ENCODE data around the gene FNBP1L.
"Not testable (repeated sequence)": the region's sequence is repeated elsewhere in the genome, so short reads cannot be mapped to it uniquely, and the experiment has no call there.

Gene FNBP1L

DNA sequence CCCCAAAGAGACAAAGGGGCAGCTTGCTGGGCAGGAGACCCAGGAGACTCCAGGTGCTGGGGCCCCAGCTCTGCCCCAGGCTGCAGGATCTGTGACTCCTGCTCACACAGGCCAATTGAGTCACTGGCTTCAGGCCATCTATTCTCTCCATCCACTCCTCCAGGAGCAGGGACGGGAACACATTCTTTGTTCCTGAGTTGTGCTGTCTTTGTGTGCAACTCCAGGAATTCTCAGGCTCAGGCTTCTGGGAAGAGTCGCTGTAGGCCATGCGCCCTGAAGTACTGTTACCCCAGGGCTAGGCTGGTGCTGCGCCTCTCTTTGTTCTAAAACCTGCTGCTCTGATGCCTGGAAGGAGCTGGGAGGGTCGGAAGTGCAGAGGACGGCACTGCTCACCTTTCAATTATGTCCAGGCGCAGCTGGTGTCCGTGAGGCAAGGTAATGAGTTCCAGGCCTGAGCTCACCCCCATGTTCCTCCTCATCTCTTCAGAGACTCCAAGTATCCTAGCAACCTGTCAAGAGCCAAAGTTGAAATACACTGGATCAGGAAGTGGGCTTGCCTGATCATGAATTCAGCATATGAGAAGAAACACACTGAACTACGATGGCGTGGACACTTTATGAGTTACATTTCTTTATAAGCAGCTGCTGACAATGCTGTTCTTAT lies 127.8 kb downstream of the FNBP1L start:
- DNase-seq: no peak

GRCh38 chr1:93576346-93576745 lies 128.4 kb downstream of the FNBP1L start:
- no peak for DNase-seq

DNA sequence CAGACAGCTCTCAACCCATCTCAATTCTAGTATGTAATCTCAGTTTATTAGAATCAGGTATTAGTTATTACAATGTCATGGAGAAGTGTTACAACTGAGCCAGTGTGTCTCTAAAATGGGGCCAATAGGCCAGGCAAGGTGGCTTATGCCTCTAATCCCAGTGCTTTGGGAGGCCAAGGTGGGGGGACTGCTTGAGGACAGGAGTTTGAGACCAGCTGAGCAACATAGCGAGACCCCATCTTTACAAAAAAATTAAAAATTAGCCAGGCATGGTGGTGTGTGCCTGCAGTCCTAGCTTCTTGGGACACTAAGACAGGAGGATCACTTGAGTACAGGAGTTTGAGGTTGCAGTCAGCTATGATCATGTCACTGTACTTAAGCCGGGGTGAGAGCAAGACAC lies 128.8 kb downstream of the FNBP1L start:
- DNase-seq: no peak

DNA sequence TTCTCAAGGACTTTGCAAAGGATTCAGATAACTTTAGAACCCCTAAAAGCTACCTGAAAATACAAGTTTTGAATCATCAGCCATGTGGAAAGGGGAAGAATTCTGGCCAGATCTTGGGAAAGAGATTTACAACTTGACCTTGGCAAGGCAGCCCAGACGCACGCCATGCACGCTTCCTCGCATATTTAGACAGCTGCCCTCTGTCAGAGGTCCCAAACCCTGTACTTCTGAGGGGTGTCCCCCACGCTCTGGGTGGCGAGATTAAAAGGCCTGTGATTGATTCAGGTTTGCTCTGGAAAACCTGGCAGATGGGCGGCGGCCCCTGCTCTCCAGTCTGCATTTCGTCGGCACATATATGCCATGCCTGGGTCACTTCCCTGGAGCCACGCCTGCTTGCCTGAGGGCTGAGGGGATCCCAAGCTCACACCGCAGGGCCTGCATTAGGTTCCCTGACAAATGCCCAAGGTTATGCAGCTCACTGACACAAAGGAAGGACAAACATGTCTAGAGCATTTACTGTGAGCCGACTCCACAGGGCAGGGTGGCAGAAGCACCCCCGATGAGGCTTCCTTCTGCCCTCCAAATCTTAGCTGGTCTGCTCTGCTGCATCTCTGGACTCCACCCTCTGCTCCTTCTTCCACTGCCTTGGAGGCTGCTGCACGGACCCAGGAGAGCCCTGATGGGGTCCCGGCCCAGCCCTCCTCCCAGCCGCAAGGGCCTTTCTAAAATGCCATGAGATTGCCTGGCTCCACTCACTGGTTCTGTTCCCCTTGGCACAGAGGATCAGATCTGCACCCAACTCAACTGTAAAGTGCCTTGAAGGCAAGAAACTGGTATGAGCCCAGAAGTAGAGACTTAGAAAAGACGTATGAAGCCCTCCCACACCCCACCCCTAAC lies 129.9 kb downstream of the FNBP1L start:
- no peak for DNase-seq

DNA sequence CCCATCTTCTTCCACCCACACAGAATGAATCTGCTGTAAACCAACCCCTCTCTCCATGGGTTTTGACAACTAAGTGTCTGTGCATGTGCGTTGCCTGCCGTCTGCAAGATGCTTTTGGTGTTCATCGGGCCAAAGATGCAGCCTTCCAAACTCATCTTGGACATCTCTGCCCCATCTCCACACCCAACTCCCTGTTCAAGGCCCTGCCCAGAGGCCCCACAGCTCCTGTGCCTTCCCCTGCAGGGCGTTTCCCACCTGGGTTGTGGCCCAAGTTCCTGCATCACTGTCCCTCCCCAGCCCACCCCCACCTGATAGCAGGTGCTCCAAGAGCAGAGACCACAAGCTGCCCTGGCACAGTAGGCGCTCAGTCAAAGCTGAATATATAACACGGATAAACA lies 130.5 kb downstream of the FNBP1L start:
- no peak for DNase-seq

DNA sequence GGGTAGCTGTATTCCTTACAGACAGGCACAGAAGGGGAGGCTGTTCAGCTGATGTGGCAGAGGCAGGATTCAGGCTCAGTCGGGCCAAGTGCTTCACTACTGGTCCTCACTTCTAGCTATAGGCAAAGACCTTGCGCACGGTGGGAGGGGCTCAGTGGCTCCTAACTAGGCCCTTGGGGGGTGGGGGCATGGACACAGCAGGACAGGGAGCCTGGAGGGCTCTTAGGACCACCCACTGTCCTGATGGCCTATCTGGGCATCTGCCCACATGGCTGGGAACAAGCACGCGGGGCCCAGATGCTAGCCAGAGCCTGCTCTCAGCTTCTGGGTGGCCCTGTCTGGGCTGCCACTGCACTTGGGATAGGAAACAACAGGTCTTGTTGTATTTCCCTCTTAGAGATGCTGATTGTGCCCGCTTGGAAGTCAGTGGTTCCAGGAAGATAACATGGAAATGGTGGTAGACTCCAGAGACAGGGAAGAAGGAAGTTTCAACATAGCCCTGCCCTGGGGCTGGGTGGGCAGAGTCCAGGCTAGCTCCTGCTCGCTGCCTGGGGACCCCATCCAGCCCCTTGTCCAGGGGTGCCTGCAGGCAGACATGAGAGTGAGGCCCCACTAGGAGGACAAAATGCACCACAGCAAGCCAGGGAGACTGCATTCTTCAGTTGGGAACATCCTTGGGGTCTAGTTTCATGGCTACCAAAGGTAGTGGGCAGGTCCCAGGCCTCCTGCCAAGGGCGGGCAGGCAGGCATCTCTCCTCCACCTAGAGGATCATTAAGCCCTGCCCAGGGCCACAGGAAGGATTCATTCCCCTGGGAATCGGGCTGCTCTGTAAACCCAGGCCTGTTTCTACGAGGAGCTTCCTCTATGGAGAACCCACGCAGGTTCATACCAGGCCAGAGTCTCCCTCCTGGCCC lies 131.2 kb downstream of the FNBP1L start:
- DNase-seq: no peak

DNA sequence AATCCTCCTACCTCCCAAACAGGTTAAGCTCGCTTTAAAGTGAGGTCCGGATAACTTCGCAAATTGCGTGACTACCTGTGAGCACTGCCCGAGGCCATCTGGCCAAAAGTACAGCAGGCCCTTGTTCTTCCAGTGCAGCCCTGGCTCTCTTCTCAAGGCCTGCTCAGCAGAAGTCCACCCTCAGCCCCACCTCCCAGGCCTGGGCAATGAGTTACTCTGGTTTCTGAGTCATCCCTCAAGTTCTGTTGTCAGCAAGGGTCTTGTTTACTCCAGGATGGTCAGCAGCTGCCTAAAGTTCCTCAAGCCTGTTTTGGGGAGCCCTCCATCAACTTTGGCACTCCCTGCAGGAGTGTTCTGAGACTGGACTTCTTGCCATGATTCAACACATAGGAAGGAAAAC lies 132.0 kb downstream of the FNBP1L start:
- no peak for DNase-seq

GRCh38 chr1:93581917-93582850 lies 134.3 kb downstream of the FNBP1L start:
- DNase-seq: no peak

- no peak for DNase-seq
Observed at GRCh38 chr1:93584261-93585003, 136.5 kb downstream of the FNBP1L start.

GRCh38 chr1:93585059-93585966 lies 137.4 kb downstream of the FNBP1L start:
- DNase-seq: no peak

- no peak for DNase-seq
Observed at GRCh38 chr1:93587354-93587753, 139.4 kb downstream of the FNBP1L start.

- DNase-seq: no peak
Observed at GRCh38 chr1:93588206-93588605, 140.3 kb downstream of the FNBP1L start.

DNA sequence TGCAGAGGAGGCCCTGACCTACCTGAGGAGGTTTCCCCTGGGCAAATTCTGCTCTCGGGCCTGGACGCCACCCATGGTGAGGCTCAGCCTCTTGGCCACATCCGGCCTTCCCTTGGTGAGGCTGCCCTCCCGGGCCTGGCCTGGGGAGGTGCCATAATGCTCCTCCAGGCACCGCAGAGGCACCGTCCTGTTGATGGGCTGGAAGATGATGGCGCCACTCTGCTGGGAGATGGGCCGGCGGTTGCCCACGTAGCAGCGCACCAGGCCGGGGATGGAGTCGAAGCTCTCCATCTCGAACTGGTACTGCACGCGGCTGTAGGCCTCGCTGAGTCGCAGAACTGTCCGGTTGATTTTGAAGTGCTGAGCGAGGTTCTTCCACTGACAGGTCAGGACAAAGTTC lies 141.0 kb downstream of the FNBP1L start:
- DNase-seq: no peak

- not testable (repeated sequence) for DNase-seq
Observed at GRCh38 chr1:93591291-93591675, 143.4 kb downstream of the FNBP1L start.

DNA sequence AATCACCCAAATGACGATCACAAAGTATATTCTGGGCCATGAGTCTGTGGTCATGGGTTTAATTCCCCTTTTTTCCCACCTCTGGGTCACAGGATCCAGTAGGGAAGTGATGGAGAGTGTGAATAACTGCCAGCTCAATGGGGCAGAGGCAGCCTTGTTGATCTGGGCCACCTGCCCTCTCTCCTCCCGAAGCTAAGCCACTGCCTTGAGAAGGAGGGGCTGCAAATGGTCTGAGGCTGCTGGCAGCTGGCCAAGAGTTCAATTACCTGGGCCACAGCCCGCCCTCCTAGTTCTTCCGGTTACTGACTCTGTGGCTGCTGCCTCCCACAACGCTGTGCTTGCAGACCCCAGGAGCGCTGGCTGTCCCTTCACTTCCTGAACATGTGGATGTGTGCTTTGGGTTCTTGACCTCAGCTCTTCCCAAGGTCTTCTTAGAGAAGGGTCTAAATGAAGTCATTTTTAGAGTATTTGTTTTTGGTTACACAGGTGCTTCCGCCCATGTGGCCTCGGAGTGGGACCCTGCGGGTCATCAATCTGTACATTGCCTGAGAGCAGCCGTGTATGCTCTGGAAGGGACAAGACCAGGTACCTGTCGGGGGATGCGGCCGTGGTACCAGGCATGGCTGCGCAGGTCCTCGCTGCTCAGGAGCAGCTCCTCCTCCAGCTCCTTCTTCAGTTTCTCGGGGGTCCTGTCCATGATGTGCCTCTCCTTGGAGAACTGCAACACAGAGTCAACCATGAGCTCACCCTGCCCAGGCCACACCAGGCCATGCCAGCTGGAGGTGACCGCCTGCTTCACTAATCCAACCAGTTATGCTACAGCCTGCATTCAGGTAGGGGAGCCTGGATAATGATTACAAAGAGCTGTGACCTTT lies 144.0 kb downstream of the FNBP1L start:
- no peak for DNase-seq

DNA sequence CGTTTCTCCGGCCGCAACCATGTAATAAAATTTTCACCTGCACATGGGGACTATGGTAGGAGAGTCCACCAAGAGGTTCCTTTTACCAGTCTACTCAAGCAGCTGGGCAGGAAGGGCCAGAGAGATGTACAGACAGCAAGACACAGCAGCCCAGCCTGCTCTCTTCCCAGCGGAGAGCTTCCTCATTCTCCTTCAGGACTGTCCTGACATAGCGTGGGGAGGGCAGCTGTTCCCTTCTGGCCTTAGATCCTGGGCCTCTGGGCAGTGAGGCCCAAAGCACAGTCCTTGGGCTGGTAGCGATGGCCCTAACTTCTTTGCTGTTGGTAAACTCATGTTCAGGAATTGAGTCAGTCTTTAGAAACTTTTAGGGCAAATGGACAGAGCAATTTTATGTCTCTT lies 144.6 kb downstream of the FNBP1L start:
- DNase-seq: no peak

- no peak for DNase-seq
Observed at GRCh38 chr1:93593854-93594602, 146.1 kb downstream of the FNBP1L start.

GRCh38 chr1:93594603-93594880 lies 146.6 kb downstream of the FNBP1L start:
- no peak for DNase-seq

DNA sequence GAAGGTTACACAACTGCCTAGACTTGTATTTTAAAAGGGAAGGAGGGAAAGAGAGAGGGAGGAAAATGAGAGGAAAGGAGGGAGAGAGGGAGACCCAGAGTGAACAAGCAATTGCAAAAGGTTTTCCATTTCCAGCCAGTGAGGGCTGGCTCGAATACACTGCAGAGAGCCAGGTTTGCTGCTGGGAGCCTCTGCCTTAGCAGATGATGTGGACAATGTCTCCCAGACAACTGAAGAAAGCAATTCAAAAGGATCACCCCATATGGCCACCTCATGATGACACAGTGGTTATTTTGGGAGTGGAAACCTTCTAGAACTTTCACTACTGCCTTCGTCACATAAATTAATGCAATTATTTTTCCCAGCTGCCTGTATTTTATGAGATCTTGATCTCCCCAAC lies 147.3 kb downstream of the FNBP1L start:
- DNase-seq: no peak

All from stimulated activated CD4-positive, alpha-beta T cell treated with anti-CD3 and anti-CD28 coated beads, Interleukin-12 subunit alpha, Interleukin-12 subunit beta, amount 100 ng/mL, for 4 hours (primary cell).